ENCODE results near the gene CLSTN2. TPM values are rescaled to one million over a fixed set of nuclear protein-coding genes. Genes with fewer than 3 reads are reported as not detected.

Gene CLSTN2
- polyA plus RNA-seq, 4 donors = 0.92 to 2.0 (median 1.5) TPM

DNA sequence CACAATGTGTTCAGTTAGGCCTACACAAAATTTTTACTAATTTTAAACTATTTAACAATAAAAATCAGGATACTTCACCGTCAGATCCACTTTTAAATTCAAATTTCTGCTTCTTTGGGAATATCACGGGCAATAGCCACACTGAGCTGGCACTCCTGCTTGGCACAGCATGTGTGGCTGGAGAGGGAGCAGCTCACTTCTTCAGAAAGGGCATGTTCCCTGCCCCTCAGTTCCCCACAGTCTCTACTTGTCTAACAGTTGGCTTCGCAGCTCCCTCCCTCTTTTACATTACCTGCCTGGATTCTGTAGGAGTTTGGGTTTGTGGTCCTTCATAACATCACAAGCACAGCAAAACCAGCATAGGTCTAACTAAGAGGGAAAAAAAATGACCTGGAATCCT lies 666.9 kb downstream of the CLSTN2 start:
- DNase-seq (ENCODE audit: low read depth in 4 of 4, low spot score in 2 of 4) = no peak

DNA sequence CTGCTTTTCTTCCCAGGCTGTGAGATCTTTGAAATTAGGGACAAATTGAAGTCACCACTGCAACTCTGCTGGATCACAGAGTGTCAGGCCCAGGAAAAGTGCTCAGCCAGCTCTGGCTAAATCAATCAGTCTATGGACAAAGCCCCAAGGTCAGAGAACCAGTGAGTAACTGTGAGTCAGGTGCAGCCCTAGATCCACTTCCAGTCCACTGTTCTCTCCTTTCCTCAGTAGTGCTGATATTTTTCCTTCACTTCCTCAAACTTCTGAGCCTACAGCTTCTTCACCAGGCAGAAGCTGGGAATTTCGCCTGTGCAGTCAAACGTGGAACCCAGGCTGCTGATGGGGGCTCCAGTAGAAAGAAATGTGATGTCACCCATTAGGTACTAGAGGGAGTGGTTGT lies 667.8 kb downstream of the CLSTN2 start:
- no peak for DNase-seq (ENCODE audit: low read depth in 4 of 4, low spot score in 2 of 4)

DNA sequence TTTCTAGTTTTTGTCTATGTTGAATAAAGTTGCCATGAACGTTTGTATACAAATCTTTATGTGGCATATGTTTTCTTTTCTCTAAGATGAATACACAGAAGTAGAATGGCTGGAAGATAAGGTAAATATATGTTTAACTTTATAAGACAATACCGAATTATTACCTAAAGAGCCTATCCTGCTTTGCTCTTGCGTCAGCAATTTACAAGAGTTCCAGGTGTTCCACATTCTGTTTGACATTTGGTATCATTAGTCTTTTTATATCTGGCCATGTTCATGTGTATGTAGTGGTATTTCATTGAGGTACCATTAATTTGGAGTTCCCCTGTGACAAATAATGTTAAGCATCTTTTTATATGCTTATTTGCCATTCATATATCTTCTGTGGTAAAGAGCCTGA lies 668.8 kb downstream of the CLSTN2 start:
- DNase-seq (ENCODE audit: low read depth in 4 of 4, low spot score in 2 of 4) = no peak

DNA sequence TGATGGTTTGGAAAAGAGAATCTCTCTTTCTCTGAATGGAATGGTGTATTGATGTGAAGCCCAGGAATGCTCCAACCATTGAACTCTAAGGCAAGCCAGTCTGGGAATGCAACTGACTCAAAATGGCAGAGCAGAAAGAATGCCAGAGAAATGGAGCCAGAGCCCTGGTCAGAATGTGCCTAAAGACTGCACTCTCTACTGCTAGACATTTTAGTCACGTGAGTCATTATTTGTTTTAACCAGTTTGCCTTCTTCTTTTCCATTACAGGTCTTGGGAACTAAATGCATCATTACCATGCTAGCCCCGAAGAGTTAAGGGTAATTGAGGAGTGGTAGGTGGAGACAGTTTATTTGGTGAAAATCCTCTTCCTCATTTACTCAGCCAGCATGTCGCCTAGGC lies 675.6 kb downstream of the CLSTN2 start:
- no peak for DNase-seq (ENCODE audit: low read depth in 4 of 4, low spot score in 2 of 4)

DNA sequence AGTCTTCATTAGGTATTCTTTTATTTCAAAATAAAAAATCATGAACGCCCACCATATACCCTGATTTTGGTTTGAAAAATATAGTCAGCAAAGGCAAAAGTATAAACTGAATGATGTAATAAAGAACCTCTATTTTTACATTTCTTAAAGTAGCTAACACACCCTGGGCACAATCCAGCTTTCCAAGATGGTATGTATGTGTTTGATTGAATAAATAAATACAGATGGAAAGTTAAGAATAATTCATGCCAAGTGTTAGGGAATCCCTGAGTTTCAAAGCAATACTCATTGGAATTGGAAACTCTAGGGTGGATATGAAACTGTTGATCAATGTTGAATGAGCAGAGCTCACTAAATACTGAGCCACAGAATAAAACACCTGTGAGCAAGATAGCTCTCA lies 679.0 kb downstream of the CLSTN2 start:
- DNase-seq (ENCODE audit: low read depth in 4 of 4, low spot score in 2 of 4) = no peak

DNA sequence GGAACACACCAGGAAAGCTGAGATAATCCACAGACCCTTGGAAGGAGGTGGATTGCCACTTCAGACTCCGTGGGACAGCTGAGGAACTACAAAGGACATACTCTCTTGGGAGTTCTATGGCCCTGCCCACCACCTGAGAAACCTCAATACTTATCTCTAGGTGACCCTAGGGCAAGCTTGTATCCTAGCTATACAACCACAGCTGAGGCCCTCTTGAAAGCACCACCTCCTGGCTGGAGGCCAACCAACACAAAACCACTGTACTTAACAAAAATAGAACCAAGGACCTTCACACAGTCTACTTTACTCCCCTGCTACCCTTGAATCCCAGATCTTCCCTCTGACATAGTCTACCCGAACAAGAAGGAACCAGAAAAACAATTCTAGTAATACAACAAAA lies 682.1 kb downstream of the CLSTN2 start:
- DNase-seq (ENCODE audit: low read depth in 4 of 4, low spot score in 2 of 4) = no peak

DNA sequence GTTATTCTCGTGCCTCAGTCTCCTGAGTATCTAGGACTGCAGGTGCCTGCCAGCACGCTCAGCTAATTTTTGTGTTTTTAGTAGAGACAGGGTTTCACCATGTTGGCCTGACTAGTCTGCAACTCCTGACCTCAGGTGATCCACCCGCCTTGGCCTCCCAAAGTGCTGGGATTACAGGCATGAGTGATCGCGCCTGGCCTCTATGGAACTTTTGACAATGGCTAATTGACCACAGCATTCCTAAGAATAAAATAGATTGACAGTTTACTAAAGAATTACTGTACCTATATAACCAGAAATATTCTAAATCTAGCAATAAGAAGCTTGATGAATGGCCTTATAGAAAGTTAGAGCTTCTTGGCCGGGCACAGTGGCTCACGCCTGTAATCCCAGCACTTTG lies 691.9 kb downstream of the CLSTN2 start:
- DNase-seq (ENCODE audit: low read depth in 4 of 4, low spot score in 2 of 4) = no peak

Measured in left renal cortex interstitium (tissue), 4 donors.